ENCODE results near the gene MTFR1L.

The MTFR1L gene

DNA sequence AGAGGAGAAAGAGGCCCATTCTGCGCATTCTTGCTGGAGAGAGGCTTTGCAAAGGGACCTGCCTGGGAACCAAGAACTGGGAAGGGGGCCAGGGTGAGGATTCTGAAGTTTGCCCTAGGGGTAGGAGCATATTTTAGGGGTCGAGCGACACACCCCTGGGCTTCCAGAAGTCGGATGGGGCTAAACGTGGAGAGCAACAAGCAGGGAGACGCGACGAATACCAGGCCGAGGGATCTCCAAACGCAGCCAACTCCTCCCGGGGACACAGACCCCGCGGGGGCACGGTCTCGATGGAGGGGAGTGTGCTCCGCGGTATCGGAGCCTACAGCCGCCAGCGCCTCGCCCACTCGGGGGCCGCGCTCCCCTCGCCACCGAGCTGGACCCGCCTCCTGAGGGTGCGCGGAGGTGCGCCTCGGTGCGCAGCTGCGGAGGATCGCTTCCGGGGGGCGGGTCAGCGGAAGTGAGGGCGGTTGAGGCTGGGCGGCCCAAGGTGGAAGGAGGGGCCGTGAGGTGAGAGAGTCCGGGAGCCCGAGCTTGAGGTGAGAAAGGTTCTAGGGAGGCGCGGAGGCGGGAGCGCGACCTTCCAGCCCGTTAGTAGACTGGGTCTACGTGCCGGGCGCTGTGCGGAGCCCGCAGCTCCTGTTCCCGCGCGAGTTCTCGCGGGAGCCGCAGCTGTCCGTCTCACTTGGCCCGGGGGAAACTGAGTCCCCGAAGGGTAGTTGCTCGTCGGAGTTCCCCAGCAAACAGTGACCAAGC is at the start of gene MTFR1L:
MTFR1L (plus strand) TSS at position 464 of the 756 bp plus-strand sequence. CDS start 3,151 bp downstream, outside the sequence.
- Histone ChIP-seq H3K4me1 (ENCODE audit: insufficient read depth, low read length) (peaks cover 30% of the 10 kb centered on the region), H3K27me3 (ENCODE audit: control insufficient read depth in 1 of 2, insufficient read depth in 2 of 2, low read length in 2 of 2) (no peaks in the 10 kb centered on the region), H3K9me3 (ENCODE audit: low read length) (no peaks in the 10 kb centered on the region), H3K9ac (ENCODE audit: low read length) (peak within 1 kb of the TSS; percentile 84), H3K27ac (ENCODE audit: low read depth, low read length) (peak within 1 kb of the TSS; percentile 98), H3K4me3 (ENCODE audit: low read depth in 1 of 2, low read length in 2 of 2) (peak within 1 kb of the TSS; percentile 88 to 98), H3K36me3 (ENCODE audit: insufficient read depth, low read length) (peaks cover 22% of the 10 kb centered on the region)

DNA sequence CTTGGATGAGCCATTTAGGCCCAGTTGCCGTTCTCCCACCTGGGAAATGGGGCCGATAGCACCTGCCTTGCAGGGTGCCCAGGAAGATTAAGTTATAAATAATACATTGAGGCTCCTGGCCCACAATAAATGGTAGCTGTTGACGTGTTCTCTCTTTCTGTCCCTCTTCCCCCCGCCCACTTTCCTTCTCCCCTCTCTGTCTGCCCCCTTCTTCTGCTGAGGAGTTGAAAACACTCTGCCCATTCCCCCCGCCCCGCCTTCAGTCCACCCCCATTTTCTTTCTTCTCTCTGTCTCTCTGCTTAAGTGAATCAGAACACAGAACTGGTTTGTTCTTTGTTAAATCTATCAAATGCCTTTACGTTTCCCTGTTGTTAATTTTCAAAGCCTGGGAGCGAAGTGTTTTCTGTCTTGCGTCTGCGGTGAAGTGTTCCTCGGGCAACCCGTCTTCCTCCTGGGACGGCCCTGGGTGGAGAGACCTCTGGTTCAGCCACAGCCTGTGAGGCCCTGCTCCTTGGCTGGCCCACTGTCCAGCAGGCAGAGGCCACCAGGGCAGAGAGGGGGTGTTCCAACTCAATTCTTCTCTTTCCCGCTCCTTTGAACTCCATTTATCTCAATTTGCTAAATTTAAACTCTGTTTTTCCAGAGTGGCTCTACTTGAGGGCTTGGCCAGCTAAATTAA is 49.1 kb upstream of the MTFR1L start:
- Histone ChIP-seq H3K4me1 (ENCODE audit: insufficient read depth, low read length) (peaks cover 18% of the 10 kb centered on the region), H3K4me3 (ENCODE audit: low read depth in 1 of 2, low read length in 2 of 2) (no peak overlapping the region), H3K27ac (ENCODE audit: low read depth, low read length) (no peak overlapping the region), H3K36me3 (ENCODE audit: insufficient read depth, low read length) (no peaks in the 10 kb centered on the region), H3K9ac (ENCODE audit: low read length) (no peak overlapping the region), H3K27me3 (ENCODE audit: control insufficient read depth in 1 of 2, insufficient read depth in 2 of 2, low read length in 2 of 2) (no peaks in the 10 kb centered on the region), H3K9me3 (ENCODE audit: low read length) (no peaks in the 10 kb centered on the region)

DNA sequence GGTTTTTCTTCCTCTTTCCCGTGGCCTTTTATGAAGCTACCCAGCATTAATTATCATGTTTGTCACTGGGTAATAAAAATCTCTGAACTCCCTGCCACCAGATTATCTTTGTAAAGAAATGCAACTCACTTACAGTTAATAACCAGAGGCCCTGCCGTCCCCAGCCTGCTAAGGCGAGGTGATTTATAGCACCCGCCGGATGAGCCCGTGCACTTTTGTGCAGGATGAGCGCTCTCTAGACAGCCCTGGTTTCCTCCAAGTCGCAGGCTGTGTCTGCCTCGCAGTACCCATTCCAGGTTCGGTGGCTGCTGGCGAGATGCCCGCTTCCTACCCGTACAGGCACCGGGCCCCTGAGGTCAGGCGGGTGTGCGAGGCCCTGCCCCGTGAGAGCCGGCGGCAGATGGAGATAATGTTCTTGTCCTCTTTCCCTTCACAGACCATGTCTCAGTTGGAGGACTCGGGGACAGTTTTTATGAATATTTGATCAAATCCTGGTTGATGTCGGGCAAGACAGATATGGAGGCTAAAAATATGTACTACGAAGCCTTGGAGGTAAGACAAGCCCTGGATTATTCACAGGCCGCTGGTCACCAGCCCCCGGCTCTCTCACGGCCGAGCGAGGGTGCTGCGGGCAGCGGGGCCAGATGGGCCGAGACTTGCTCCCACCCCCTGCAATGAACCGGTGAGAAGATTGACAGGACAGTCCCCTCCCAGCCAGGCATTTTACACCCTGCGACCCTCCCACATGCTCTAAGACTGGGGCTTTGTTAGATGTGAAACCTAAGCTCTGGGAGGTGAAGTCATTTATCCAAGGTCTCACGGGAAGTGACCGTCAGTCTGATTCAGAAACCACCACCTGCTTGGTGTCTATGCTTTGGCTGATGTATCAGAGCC is 48.3 kb upstream of the MTFR1L start:
- Histone ChIP-seq H3K9ac (ENCODE audit: low read length) (no peak overlapping the region), H3K4me1 (ENCODE audit: insufficient read depth, low read length) (peaks cover 18% of the 10 kb centered on the region), H3K9me3 (ENCODE audit: low read length) (no peaks in the 10 kb centered on the region), H3K27ac (ENCODE audit: low read depth, low read length) (no peak overlapping the region), H3K4me3 (ENCODE audit: low read depth in 1 of 2, low read length in 2 of 2) (no peak overlapping the region), H3K36me3 (ENCODE audit: insufficient read depth, low read length) (no peaks in the 10 kb centered on the region), H3K27me3 (ENCODE audit: control insufficient read depth in 1 of 2, insufficient read depth in 2 of 2, low read length in 2 of 2) (no peaks in the 10 kb centered on the region)

GRCh38 chr1:25772164-25772563 is 47.6 kb upstream of the MTFR1L start:
- no peaks in the 10 kb centered on the region for H3K36me3 ChIP-seq (ENCODE audit: insufficient read depth, low read length)
- H3K9me3 ChIP-seq (ENCODE audit: low read length): no peaks in the 10 kb centered on the region
- H3K4me1 ChIP-seq (ENCODE audit: insufficient read depth, low read length): peaks cover 18% of the 10 kb centered on the region
- H3K27me3 ChIP-seq (ENCODE audit: control insufficient read depth in 1 of 2, insufficient read depth in 2 of 2, low read length in 2 of 2): no peaks in the 10 kb centered on the region
- no peak overlapping the region for H3K9ac ChIP-seq (ENCODE audit: low read length)
- no peak overlapping the region for H3K27ac ChIP-seq (ENCODE audit: low read depth, low read length)
- H3K4me3 ChIP-seq (ENCODE audit: low read depth in 1 of 2, low read length in 2 of 2): no peak overlapping the region

DNA sequence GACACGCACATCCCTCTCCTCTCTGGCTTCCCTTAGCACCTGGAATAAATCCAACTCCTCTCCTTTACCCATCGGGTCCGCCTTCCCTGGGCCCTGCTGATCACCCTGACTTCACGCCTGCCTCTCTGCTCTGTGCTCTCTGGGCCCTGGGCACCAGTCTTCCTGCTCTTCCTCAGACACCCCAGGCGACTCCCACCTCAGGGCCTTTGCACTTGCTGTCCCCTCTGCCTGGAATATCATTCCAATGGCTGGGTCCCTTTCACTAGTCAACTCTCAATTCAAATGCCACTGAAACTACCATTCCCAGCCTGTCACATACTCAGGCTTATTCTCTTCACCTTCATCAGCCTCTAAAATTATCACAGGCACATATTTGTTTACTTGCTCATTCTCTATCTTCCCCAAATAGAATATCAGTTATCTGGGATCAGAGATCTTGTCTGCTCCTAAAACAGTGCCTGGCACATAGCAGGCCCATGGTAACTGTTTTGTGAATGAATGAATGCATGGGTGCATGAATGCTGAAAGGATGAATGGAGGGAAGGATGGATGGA is 47.0 kb upstream of the MTFR1L start:
- no peaks in the 10 kb centered on the region for H3K36me3 ChIP-seq (ENCODE audit: insufficient read depth, low read length)
- H3K4me1 ChIP-seq (ENCODE audit: insufficient read depth, low read length): peaks cover 18% of the 10 kb centered on the region
- no peaks in the 10 kb centered on the region for H3K9me3 ChIP-seq (ENCODE audit: low read length)
- no peak overlapping the region for H3K27ac ChIP-seq (ENCODE audit: low read depth, low read length)
- H3K27me3 ChIP-seq (ENCODE audit: control insufficient read depth in 1 of 2, insufficient read depth in 2 of 2, low read length in 2 of 2): no peaks in the 10 kb centered on the region
- H3K4me3 ChIP-seq (ENCODE audit: low read depth in 1 of 2, low read length in 2 of 2): no peak overlapping the region
- H3K9ac ChIP-seq (ENCODE audit: low read length): no peak overlapping the region

GRCh38 chr1:25773441-25774125 is 46.2 kb upstream of the MTFR1L start:
- Histone ChIP-seq H3K4me3 (ENCODE audit: low read depth in 1 of 2, low read length in 2 of 2) (no peak overlapping the region), H3K27ac (ENCODE audit: low read depth, low read length) (no peak overlapping the region), H3K4me1 (ENCODE audit: insufficient read depth, low read length) (peaks cover 18% of the 10 kb centered on the region), H3K36me3 (ENCODE audit: insufficient read depth, low read length) (no peaks in the 10 kb centered on the region), H3K9me3 (ENCODE audit: low read length) (no peaks in the 10 kb centered on the region), H3K9ac (ENCODE audit: low read length) (no peak overlapping the region), H3K27me3 (ENCODE audit: control insufficient read depth in 1 of 2, insufficient read depth in 2 of 2, low read length in 2 of 2) (no peaks in the 10 kb centered on the region)

DNA sequence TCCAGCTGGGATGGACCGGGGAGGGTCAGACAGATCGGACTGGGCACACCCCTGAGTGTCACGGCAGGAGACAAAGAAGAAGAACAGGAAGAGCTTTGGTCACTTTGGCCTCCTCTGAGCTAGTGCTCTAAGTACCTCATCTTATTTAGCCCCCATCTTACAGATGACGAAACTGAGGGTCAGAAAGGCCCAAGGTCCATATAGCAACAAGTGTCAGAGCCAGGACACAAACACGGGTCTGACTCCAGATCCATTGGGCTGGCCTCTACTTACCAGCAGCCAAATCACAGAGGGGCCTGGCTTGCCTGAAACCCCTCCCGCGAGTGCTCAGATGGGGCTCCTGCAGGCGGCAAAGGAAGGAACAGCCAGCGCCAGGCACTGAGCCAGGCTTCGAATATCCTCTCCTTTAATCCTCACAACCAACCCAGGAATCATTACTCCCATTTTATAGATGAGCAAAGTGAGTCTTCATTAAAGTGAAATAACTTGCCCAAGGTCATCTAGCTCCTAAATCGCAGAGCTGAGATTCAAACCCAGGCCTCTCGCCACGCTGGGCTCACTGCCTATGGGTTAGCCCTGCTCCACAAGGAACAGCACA is 45.4 kb upstream of the MTFR1L start:
- Histone ChIP-seq H3K4me1 (ENCODE audit: insufficient read depth, low read length) (peaks cover 18% of the 10 kb centered on the region), H3K9me3 (ENCODE audit: low read length) (no peaks in the 10 kb centered on the region), H3K4me3 (ENCODE audit: low read depth in 1 of 2, low read length in 2 of 2) (no peak overlapping the region), H3K27ac (ENCODE audit: low read depth, low read length) (no peak overlapping the region), H3K27me3 (ENCODE audit: control insufficient read depth in 1 of 2, insufficient read depth in 2 of 2, low read length in 2 of 2) (no peaks in the 10 kb centered on the region), H3K36me3 (ENCODE audit: insufficient read depth, low read length) (peaks cover 4% of the 10 kb centered on the region), H3K9ac (ENCODE audit: low read length) (no peak overlapping the region)

- H3K27me3 ChIP-seq (ENCODE audit: control insufficient read depth in 1 of 2, insufficient read depth in 2 of 2, low read length in 2 of 2): no peaks in the 10 kb centered on the region
- H3K4me1 ChIP-seq (ENCODE audit: insufficient read depth, low read length): peaks cover 18% of the 10 kb centered on the region
- peaks cover 4% of the 10 kb centered on the region for H3K36me3 ChIP-seq (ENCODE audit: insufficient read depth, low read length)
- H3K9ac ChIP-seq (ENCODE audit: low read length): no peak overlapping the region
- no peak overlapping the region for H3K4me3 ChIP-seq (ENCODE audit: low read depth in 1 of 2, low read length in 2 of 2)
- H3K27ac ChIP-seq (ENCODE audit: low read depth, low read length): no peak overlapping the region
- no peaks in the 10 kb centered on the region for H3K9me3 ChIP-seq (ENCODE audit: low read length)
These were observed 44.6 kb upstream of the MTFR1L start for GRCh38 chr1:25774921-25775771.

DNA sequence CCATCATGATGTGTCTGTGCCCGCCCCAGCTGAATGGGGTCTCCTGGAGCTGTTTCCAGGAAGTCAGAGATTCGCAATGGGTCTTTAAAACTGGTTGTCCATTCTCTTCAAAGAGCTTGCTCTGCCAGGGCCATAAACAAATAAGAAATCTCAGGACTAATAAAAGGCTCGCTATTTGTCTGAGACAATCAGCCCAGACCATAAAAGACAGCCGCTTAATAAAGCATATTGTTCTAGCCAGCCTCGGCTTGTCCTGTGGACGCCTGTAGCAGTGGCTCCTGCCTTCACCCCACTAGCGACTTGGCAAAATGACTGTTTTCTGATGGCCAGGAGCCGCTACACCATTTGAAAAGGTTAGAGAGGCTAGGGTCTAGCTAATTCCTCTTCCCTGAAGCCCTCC is 40.4 kb upstream of the MTFR1L start:
- no peaks in the 10 kb centered on the region for H3K9me3 ChIP-seq (ENCODE audit: low read length)
- H3K27ac ChIP-seq (ENCODE audit: low read depth, low read length): no peak overlapping the region
- peaks cover 4% of the 10 kb centered on the region for H3K36me3 ChIP-seq (ENCODE audit: insufficient read depth, low read length)
- H3K27me3 ChIP-seq (ENCODE audit: control insufficient read depth in 1 of 2, insufficient read depth in 2 of 2, low read length in 2 of 2): no peaks in the 10 kb centered on the region
- H3K4me1 ChIP-seq (ENCODE audit: insufficient read depth, low read length): peaks cover 1% of the 10 kb centered on the region
- H3K4me3 ChIP-seq (ENCODE audit: low read depth in 1 of 2, low read length in 2 of 2): no peak overlapping the region
- H3K9ac ChIP-seq (ENCODE audit: low read length): no peak overlapping the region

DNA sequence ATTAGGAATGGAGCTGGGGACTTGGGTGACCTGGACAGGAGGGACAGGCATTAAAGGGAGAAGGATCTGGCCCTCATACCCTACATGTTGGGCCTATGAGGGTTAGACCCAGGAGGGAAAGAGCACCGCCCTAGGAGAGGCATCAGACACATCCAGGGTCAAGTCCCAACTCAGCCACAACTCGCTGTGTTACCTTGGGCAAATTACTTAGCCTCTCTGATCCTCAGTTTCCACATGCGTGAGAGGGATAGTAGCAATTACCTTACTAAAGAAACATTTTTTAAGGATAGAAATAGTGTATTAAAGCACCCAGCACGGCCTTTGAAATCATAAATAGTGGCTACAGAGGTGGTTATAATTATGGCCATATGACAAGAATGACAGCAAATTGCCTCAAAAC is 39.9 kb upstream of the MTFR1L start:
- Histone ChIP-seq H3K36me3 (ENCODE audit: insufficient read depth, low read length) (peaks cover 4% of the 10 kb centered on the region), H3K27me3 (ENCODE audit: control insufficient read depth in 1 of 2, insufficient read depth in 2 of 2, low read length in 2 of 2) (no peaks in the 10 kb centered on the region), H3K4me3 (ENCODE audit: low read depth in 1 of 2, low read length in 2 of 2) (no peak overlapping the region), H3K9ac (ENCODE audit: low read length) (no peak overlapping the region), H3K4me1 (ENCODE audit: insufficient read depth, low read length) (no peaks in the 10 kb centered on the region), H3K27ac (ENCODE audit: low read depth, low read length) (no peak overlapping the region), H3K9me3 (ENCODE audit: low read length) (no peaks in the 10 kb centered on the region)
